Cardiac fibroblast (primary cell): ENCODE measurements around the gene KCTD6.

Experiments
- DNase-seq, 2 donors: peaks; one replicate each; pipeline versions ENCODE4 v3.0.0 to v3.0.0-alpha.2; 2010; ENCODE audit warnings: low read depth in 2 of 2
- H3K4me3 ChIP-seq, 2 donors: replicated peaks in 1 of 2; 1 replicate in 1 of 2; 2 replicates in 1 of 2; pipeline ENCODE4 v1.5.1; 2011; ENCODE audit warnings: low read depth in 2 of 2, low read length in 2 of 2, mild to moderate bottlenecking in 2 of 2, moderate library complexity in 1 of 2
- CTCF ChIP-seq: IDR thresholded peaks from one replicate; pipeline ENCODE4 v1.5.1; 2011; ENCODE audit warnings: low read depth, mild to moderate bottlenecking, low read length, inconsistent platforms

The KCTD6 gene

GRCh38 chr3:58544541-58544940 lies 52.6 kb downstream of the KCTD6 start:
- DNase-seq = no peak
- TF ChIP-seq CTCF = no peak
- H3K4me3 ChIP-seq = no peak overlapping the region

GRCh38 chr3:58551636-58552180 lies 59.8 kb downstream of the KCTD6 start:
- DNase-seq = peak in 1 of 2 donors; percentile 57
- TF ChIP-seq CTCF = no peak
- H3K4me3 ChIP-seq = no peak overlapping the region
